Suprapubic skin (tissue), 3 donors: ENCODE results near the gene SVIL.

Source experiments
- CTCF ChIP-seq, 2 donors: fragments of 200-600 bp in 1 of 2; fragments of 450-650 bp in 1 of 2; sonication (generic) in 1 of 2; IDR thresholded peaks; one replicate each; pipeline ENCODE4 v1.5.1; 2016 to 2019; ENCODE audit warnings: antibody characterized with exemption in 2 of 2, mild to moderate bottlenecking in 1 of 2, moderate library complexity in 1 of 2
- EP300 ChIP-seq: sonication (generic); formaldehyde crosslinking; IDR thresholded peaks from one replicate; pipeline ENCODE4 v1.6.1; 2017; ENCODE audit warnings: antibody characterized with exemption

- TF ChIP-seq CTCF (IDR thresholded peaks at IDR 0.05) (no peak), EP300 (no peak)
Observed at GRCh38 chr10:29671968-29672367, 37.2 kb upstream of the SVIL start.
